H1 (cell line): Measurements from ENCODE around the gene P2RX5. TPM values are rescaled to one million over a fixed set of nuclear protein-coding genes. Genes with fewer than 3 reads are reported as not detected.

Source experiments
- CTCF ChIA-PET: fragments of 300-600 bp; sonication (Branson Sonifier 250); formaldehyde crosslinking; loops from one replicate; lab custom pipeline; 2021; ENCODE audit not compliant: partially characterized antibody; lab: Charles Lee
- POLR2A ChIA-PET: fragments of 300-600 bp; sonication (Branson Sonifier 250); formaldehyde crosslinking; loops from one replicate; lab custom pipeline; 2021; ENCODE audit warnings: inconsistent platforms; ENCODE audit not compliant: partially characterized antibody; lab: Charles Lee
- DNase-seq, 2 experiments: peaks; one replicate each; pipeline versions ENCODE4 v3.0.0 to v3.0.0-alpha.2; 2010 to 2022; ENCODE audit warnings: low spot score in 2 of 2, low read depth in 1 of 2, mixed read lengths in 1 of 2
- FAIRE-seq: peaks from 2 replicates; lab custom pipeline; 2011; peaks lifted over from hg19 to GRCh38; lab: Jason Lieb, UNC
- H2AFZ ChIP-seq: 2 replicates; pipeline ENCODE4 v1.8.1; 2012; ENCODE audit warnings: low read length, inconsistent platforms
- H2AK5ac ChIP-seq: 2 replicates; pipeline ENCODE4 v1.6.1; 2013; ENCODE audit warnings: low read depth, low read length
- H2BK120ac ChIP-seq: replicated peaks from 2 replicates; pipeline ENCODE3; 2013; ENCODE audit warnings: low read depth, low read length, inconsistent platforms
- H2BK12ac ChIP-seq: 2 replicates; pipeline ENCODE4 v1.6.1; 2013; ENCODE audit warnings: low read depth, low read length
- H2BK15ac ChIP-seq: 2 replicates; pipeline ENCODE4 v1.6.1; 2013; ENCODE audit warnings: low read length
- H2BK20ac ChIP-seq: 2 replicates; pipeline ENCODE4 v1.6.1; 2013; ENCODE audit warnings: low read length
- H2BK5ac ChIP-seq: 2 replicates; pipeline ENCODE4 v1.6.1; 2013; ENCODE audit warnings: low read depth, low read length
- H3K14ac ChIP-seq: 2 replicates; pipeline ENCODE4 v1.6.1; 2013; ENCODE audit warnings: inconsistent platforms; ENCODE audit not compliant: insufficient read length
- H3K18ac ChIP-seq: 2 replicates; pipeline ENCODE4 v1.6.1; 2013; ENCODE audit warnings: low read length; ENCODE audit errors: extremely low read depth
- H3K23ac ChIP-seq: 2 replicates; pipeline ENCODE4 v1.6.1; 2013; ENCODE audit warnings: inconsistent platforms; ENCODE audit not compliant: insufficient read length
- H3K23me2 ChIP-seq: 2 replicates; pipeline ENCODE4 v1.6.1; 2013; ENCODE audit warnings: low read depth, low read length
- H3K27ac ChIP-seq: 2 replicates; pipeline ENCODE4 v1.6.1; 2011; ENCODE audit warnings: low read depth, low read length, inconsistent platforms
- H3K27me3 ChIP-seq, 4 experiments: replicated peaks in 1 of 4; 1 replicate in 1 of 4; 2 replicates in 3 of 4; pipeline versions ENCODE4 v1.6.1 to v1.8.1; 2011 to 2013; ENCODE audit warnings: low read length in 3 of 4, mild to moderate bottlenecking in 3 of 4, inconsistent platforms in 2 of 4, mixed read lengths in 2 of 4, moderate library complexity in 1 of 4; ENCODE audit not compliant: control insufficient read depth in 3 of 4, insufficient read depth in 3 of 4; ENCODE audit errors: extremely low read depth in 1 of 4
- H3K36me3 ChIP-seq, 4 experiments: 2 replicates each; pipeline versions ENCODE4 v1.6.1 to v1.8.1; 2011 to 2013; ENCODE audit warnings: mild to moderate bottlenecking in 4 of 4, low read length in 3 of 4, moderate library complexity in 2 of 4, control low read depth in 1 of 4, inconsistent platforms in 1 of 4; ENCODE audit not compliant: insufficient read depth in 4 of 4, control insufficient read depth in 2 of 4
- H3K4ac ChIP-seq: replicated peaks from 2 replicates; pipeline ENCODE3; 2013; ENCODE audit warnings: low read length, low read depth, mixed read lengths, inconsistent platforms; ENCODE audit not compliant: insufficient read length
- H3K4me1 ChIP-seq, 4 experiments: replicated peaks in 1 of 4; 1 replicate in 1 of 4; 2 replicates in 3 of 4; pipeline versions ENCODE4 v1.6.1 to v1.8.1; 2011 to 2013; ENCODE audit warnings: low read length in 3 of 4, inconsistent platforms in 2 of 4, mixed read lengths in 1 of 4; ENCODE audit not compliant: insufficient read depth in 4 of 4, control insufficient read depth in 3 of 4
- H3K4me2 ChIP-seq, 2 experiments: 2 replicates each; pipeline versions ENCODE4 v1.6.1 to v1.8.1; 2011 to 2013; ENCODE audit warnings: low read depth in 2 of 2, low read length in 2 of 2, control low read depth in 1 of 2, inconsistent platforms in 1 of 2, mild to moderate bottlenecking in 1 of 2; ENCODE audit not compliant: insufficient read depth in 1 of 2
- H3K4me3 ChIP-seq, 4 experiments: fragments of 200-600, 300-600 bp in 1 of 4; sonication (generic), shearing (Covaris generic), sonication (Bioruptor Twin) in 1 of 4; 2 replicates each; pipeline versions ENCODE4 v1.5.1 to v1.8.1; 2011 to 2016; ENCODE audit warnings: low read length in 4 of 4, low read depth in 3 of 4, control low read depth in 2 of 4, inconsistent platforms in 2 of 4, mild to moderate bottlenecking in 2 of 4, mixed read lengths in 1 of 4, moderate library complexity in 1 of 4; ENCODE audit not compliant: insufficient read depth in 2 of 4; ENCODE audit errors: extremely low read depth in 1 of 4
- H3K56ac ChIP-seq: replicated peaks from 2 replicates; pipeline ENCODE3; 2013; ENCODE audit warnings: low read depth, mild to moderate bottlenecking, mixed read lengths, low read length, inconsistent platforms; ENCODE audit not compliant: insufficient read length
- H3K79me1 ChIP-seq: 2 replicates; pipeline ENCODE4 v1.6.1; 2013; ENCODE audit warnings: low read depth, low read length, control low read depth
- H3K79me2 ChIP-seq, 2 experiments: 2 replicates each; pipeline versions ENCODE4 v1.6.1 to v1.8.1; 2012 to 2013; ENCODE audit warnings: low read length in 2 of 2, mild to moderate bottlenecking in 2 of 2, inconsistent platforms in 1 of 2; ENCODE audit not compliant: insufficient read depth in 2 of 2, control insufficient read depth in 1 of 2
- H3K9ac ChIP-seq, 4 experiments: replicated peaks in 1 of 4; 1 replicate in 1 of 4; 2 replicates in 3 of 4; pipeline versions ENCODE4 v1.6.1 to v1.8.1; 2011 to 2013; ENCODE audit warnings: low read depth in 3 of 4, low read length in 3 of 4, control low read depth in 2 of 4, mild to moderate bottlenecking in 2 of 4, moderate library complexity in 2 of 4, inconsistent platforms in 1 of 4; ENCODE audit errors: extremely low read depth in 1 of 4
- H3K9me3 ChIP-seq, 2 experiments: 2 replicates each; pipeline versions ENCODE4 v1.6.1 to v1.8.1; 2012 to 2013; ENCODE audit warnings: mild to moderate bottlenecking in 2 of 2, moderate library complexity in 2 of 2, control low read depth in 1 of 2, inconsistent platforms in 1 of 2, low read depth in 1 of 2, low read length in 1 of 2, mixed read lengths in 1 of 2; ENCODE audit not compliant: insufficient read depth in 2 of 2
- H4K20me1 ChIP-seq, 2 experiments: replicated peaks in 1 of 2; 2 replicates each; pipeline versions ENCODE3 to v1.8.1; 2011 to 2013; ENCODE audit warnings: inconsistent platforms in 2 of 2, low read length in 2 of 2, mild to moderate bottlenecking in 1 of 2; ENCODE audit not compliant: insufficient read depth in 2 of 2, control insufficient read depth in 1 of 2
- H4K5ac ChIP-seq: 2 replicates; pipeline ENCODE4 v1.6.1; 2013; ENCODE audit warnings: low read length, low read depth, mixed read lengths, inconsistent platforms; ENCODE audit not compliant: insufficient read length
- H4K8ac ChIP-seq: 2 replicates; pipeline ENCODE4 v1.8.0; 2013; ENCODE audit warnings: mild to moderate bottlenecking, moderate library complexity, low read length, inconsistent platforms; ENCODE audit not compliant: insufficient read depth; ENCODE audit errors: extremely low read depth
- H4K91ac ChIP-seq: replicated peaks from 2 replicates; pipeline ENCODE3; 2013; ENCODE audit warnings: low read length, mixed read lengths, inconsistent platforms; ENCODE audit not compliant: insufficient read length
- ASH2L ChIP-seq: fragments of 200-600, 300-600 bp; sonication (generic); IDR thresholded peaks from one replicate; pipeline ENCODE4 v1.7.1; 2017; ENCODE audit warnings: low read length
- ATF2 ChIP-seq: IDR thresholded peaks from 2 replicates; pipeline ENCODE4 v1.6.1; 2012; ENCODE audit warnings: low read length, inconsistent platforms
- BACH1 ChIP-seq: IDR thresholded peaks from 2 replicates; pipeline ENCODE4 v1.6.1; 2012; ENCODE audit warnings: low read length, improper control_type of control experiment
- BRCA1 ChIP-seq: IDR thresholded peaks from 2 replicates; pipeline ENCODE4 v1.6.1; 2012; ENCODE audit warnings: low read depth, low read length, improper control_type of control experiment
- CREB1 ChIP-seq: IDR thresholded peaks from 2 replicates; pipeline ENCODE4 v1.6.1; 2012; ENCODE audit warnings: inconsistent platforms
- HDAC6 ChIP-seq: IDR thresholded peaks from one replicate; pipeline ENCODE4 v1.7.1; 2012; ENCODE audit warnings: low read depth, mild to moderate bottlenecking, inconsistent platforms, low read length, moderate library complexity
- MAX ChIP-seq: IDR thresholded peaks from 2 replicates; pipeline ENCODE4 v1.6.1; 2012; ENCODE audit warnings: inconsistent platforms
- NRF1 ChIP-seq: IDR thresholded peaks from 2 replicates; pipeline ENCODE4 v1.6.1; 2011; ENCODE audit warnings: mild to moderate bottlenecking, low read depth, low read length, improper control_type of control experiment
- POLR2A ChIP-seq, 2 experiments: IDR thresholded peaks; 1 replicate in 1 of 2; 2 replicates in 1 of 2; pipeline ENCODE4 v1.6.1; 2011; ENCODE audit warnings: low read depth in 2 of 2, low read length in 2 of 2, mild to moderate bottlenecking in 2 of 2; ENCODE audit errors: control extremely low read depth in 1 of 2
- RFX5 ChIP-seq: IDR thresholded peaks from 2 replicates; pipeline ENCODE4 v1.6.1; 2011; ENCODE audit warnings: low read depth, low read length, improper control_type of control experiment, borderline replicate concordance
- TCF12 ChIP-seq: IDR thresholded peaks from 2 replicates; pipeline ENCODE4 v1.6.1; 2011; ENCODE audit warnings: low read depth, mild to moderate bottlenecking, low read length
- polyA plus RNA-seq, 7 experiments: library from polyadenylated mRNA; depleted of rRNA in 3 of 7; stranded (reverse) in 5 of 7; unstranded in 2 of 7; fragments of >200 nt in 5 of 7; fragments of 200-250 nt in 2 of 7; gene quantifications; 1 replicate in 5 of 7; 2 replicates in 1 of 7; 4 replicates in 1 of 7; pipeline versions ENCODE4 v1.2.1 to v1.2.3, GENCODE V29; 2011 to 2013; ENCODE audit warnings: missing spikeins in 2 of 7, mixed read lengths in 2 of 7
- total RNA-seq: library from RNA; stranded (reverse); fragmentation: NEBNext Ultra II Directional; extraction: Animal tissue kit (Norgen Biotek cat#: 25700); gene quantifications from 2 replicates; pipeline ENCODE4 v1.2.1, GENCODE V29; 2021

Gene P2RX5
- total and polyA plus RNA-seq, 2 of the 8 experiments (the other 6 are each of a cell fraction or from before 2014, with no cell fraction given) = 12.0 to 15.6 TPM

- H3K79me2 ChIP-seq = peaks cover 0 to 9% of the 10 kb centered on the region in 2 experiments; a peak in 3 of 4 replicates
- no peak overlapping the region for H3K14ac ChIP-seq
- no peak overlapping the region for H3K18ac ChIP-seq
- H2AFZ ChIP-seq = no peak overlapping the region
- FAIRE-seq (no peak), DNase-seq (no peak)
- no peak overlapping the region for H2AK5ac ChIP-seq
- H2BK5ac ChIP-seq = no peak overlapping the region
- no peak overlapping the region for H4K91ac ChIP-seq
- no peak overlapping the region for H3K56ac ChIP-seq
- H3K27ac ChIP-seq = no peak overlapping the region
- H4K5ac ChIP-seq = no peak overlapping the region
- no peak overlapping the region for H2BK20ac ChIP-seq
- peaks cover 0 to 2% of the 10 kb centered on the region in 2 experiments for H4K20me1 ChIP-seq
- H3K4me1 ChIP-seq = peaks cover 0 to 5% (median 2%) of the 10 kb centered on the region in 4 experiments; a peak in 2 of 7 replicates
- H2BK15ac ChIP-seq = no peak overlapping the region
- 0 out of 2 replicates have a peak, but pooled peaks cover 1% of the 10 kb centered on the region for H3K79me1 ChIP-seq
- no peak for TF ChIP-seq CREB1
- TF ChIP-seq ATF2 = no peak
- TF ChIP-seq TCF12 = no peak
- TF ChIP-seq HDAC6 = no peak
- TF ChIP-seq RFX5 = no peak
- no peak for TF ChIP-seq POLR2A (IDR thresholded peaks at IDR 0.05; ENCODE audit: control extremely low read depth in 1 of 2, low read depth in 2 of 2, low read length in 2 of 2)
- no peak for TF ChIP-seq BRCA1
- TF ChIP-seq MAX = no peak
- TF ChIP-seq NRF1 = no peak
- TF ChIP-seq BACH1 = no peak
- TF ChIP-seq ASH2L = no peak
- H3K27me3 ChIP-seq = no peaks in the 10 kb centered on the region
- H3K23me2 ChIP-seq = peaks cover 6% of the 10 kb centered on the region
- no peak overlapping the region for H2BK120ac ChIP-seq
- no peak overlapping the region for H3K4me2 ChIP-seq
- no peak overlapping the region for H3K23ac ChIP-seq
- CTCF ChIA-PET = no interaction called here
- no peak overlapping the region for H2BK12ac ChIP-seq
- H3K9ac ChIP-seq = no peak overlapping the region
- no peak overlapping the region for H4K8ac ChIP-seq
- POLR2A ChIA-PET = no interaction called here
- H3K36me3 ChIP-seq = peaks cover 9 to 46% (median 20%) of the 10 kb centered on the region in 4 experiments; a peak in 7 of 8 replicates
- no peaks in the 10 kb centered on the region for H3K9me3 ChIP-seq
- H3K4ac ChIP-seq = no peak overlapping the region
- H3K4me3 ChIP-seq = no peak overlapping the region
These were observed 23.3 kb upstream of the P2RX5 start for GRCh38 chr17:3719265-3719664.
